Fibroblast of lung (primary cell): ENCODE data around the gene UAP1.

Experiments
- EZH2 ChIP-seq: IDR thresholded peaks from 2 replicates; pipeline ENCODE4 v1.5.1; 2012; ENCODE audit warnings: low read length, control low read depth, mild to moderate bottlenecking; ENCODE audit errors: missing control alignments
- TF ChIP-seq, protein P1 (sequence below), 2 donors: IDR thresholded peaks in 1 of 2; conservative IDR thresholded peaks in 1 of 2; 1 replicate in 1 of 2; 2 replicates in 1 of 2; pipeline ENCODE4 v1.5.1; 2011 to 2012; ENCODE audit warnings: low read length in 2 of 2, control low read depth in 1 of 2, inconsistent platforms in 1 of 2, low read depth in 1 of 2, mild to moderate bottlenecking in 1 of 2

DNA sequence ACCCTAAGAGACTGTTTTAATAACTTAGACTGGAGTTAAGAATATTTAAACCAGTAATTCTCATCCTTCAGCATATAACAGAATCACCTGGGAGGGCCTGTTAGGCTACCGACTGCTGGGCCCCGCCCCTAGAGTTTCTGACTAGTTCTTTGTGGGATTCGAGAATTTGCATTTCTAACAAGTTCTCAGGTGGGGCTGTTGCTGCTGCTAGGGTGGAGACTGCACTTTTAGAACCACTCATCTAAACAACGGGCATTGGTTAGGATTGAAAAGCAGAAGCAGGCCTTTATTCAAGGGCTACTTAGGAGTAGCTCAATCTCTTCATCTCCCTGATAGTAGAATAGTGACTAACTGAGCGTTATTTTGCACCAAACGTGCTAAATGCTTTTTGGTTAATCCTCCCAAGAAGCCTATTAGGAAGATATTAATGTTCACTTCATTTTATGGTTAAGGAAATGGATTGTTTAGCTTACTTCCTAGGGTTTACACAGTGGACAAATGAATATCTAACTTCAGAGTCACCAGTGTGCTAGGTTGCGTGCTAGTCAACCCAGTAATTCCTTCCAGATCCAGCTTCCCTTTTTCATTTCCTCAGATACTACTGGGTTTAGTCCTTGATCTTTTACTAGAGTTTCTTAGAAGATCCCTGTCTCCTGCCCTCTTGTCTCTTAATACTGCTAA, 31.1 kb upstream of the UAP1 start:
- TF ChIP-seq, protein P1, sequence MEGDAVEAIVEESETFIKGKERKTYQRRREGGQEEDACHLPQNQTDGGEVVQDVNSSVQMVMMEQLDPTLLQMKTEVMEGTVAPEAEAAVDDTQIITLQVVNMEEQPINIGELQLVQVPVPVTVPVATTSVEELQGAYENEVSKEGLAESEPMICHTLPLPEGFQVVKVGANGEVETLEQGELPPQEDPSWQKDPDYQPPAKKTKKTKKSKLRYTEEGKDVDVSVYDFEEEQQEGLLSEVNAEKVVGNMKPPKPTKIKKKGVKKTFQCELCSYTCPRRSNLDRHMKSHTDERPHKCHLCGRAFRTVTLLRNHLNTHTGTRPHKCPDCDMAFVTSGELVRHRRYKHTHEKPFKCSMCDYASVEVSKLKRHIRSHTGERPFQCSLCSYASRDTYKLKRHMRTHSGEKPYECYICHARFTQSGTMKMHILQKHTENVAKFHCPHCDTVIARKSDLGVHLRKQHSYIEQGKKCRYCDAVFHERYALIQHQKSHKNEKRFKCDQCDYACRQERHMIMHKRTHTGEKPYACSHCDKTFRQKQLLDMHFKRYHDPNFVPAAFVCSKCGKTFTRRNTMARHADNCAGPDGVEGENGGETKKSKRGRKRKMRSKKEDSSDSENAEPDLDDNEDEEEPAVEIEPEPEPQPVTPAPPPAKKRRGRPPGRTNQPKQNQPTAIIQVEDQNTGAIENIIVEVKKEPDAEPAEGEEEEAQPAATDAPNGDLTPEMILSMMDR (conservative IDR thresholded peaks at IDR 0.05 in 1 of 2, IDR thresholded peaks at IDR 0.05 in 1 of 2; ENCODE audit: low read depth in 1 of 2, low read length in 2 of 2) = no peak
- no peak for TF ChIP-seq EZH2
